ENCODE results near the gene KCNMB2. TPM values are rescaled to one million over a fixed set of nuclear protein-coding genes. Genes with fewer than 3 reads are reported as not detected.

KCNMB2 gene
- total RNA-seq, 1 donor from 2014 or later, result 1.2 TPM

DNA sequence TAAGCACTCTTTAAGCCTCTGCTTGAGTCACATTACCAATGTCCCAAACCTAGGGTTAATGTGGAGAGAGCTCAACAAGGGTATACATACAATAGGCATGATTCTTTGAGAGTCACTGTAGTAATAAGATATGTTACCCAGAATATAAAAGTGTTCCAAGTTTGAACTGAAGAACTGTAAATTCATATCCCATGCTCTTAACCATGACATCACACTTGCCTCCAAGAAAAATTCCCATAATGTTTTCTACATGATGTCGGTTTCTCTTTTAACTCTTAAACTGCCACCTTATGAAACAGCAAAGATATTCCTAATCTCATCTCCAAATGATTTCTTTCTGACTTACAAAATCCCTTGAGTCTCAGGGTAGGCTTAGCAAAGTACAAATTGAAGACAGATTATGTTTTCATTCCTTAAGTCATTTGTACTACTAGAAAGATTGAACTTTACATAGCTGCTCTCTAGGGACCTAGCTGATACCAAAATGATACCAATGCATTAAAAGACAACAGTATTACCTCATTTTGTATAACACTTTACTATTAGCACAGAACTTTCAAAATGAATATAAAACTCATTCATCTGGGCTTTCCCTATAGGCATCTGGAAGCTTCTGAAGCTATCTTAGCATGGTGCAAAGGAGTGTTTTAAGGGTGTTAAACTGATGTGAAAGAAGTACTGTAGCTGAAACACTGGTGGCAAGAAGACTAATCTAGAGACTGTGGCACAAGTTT lies 127.1 kb downstream of the KCNMB2 start:
- Histone ChIP-seq H3K9me3 (no peaks in the 10 kb centered on the region), H3K27me3 (no peaks in the 10 kb centered on the region), H3K4me1 (no peaks in the 10 kb centered on the region), H3K4me3 (no peak overlapping the region), H3K27ac (no peak overlapping the region), H3K36me3 (no peaks in the 10 kb centered on the region)
- ATAC-seq, result no peak
- TF ChIP-seq, protein P1, sequence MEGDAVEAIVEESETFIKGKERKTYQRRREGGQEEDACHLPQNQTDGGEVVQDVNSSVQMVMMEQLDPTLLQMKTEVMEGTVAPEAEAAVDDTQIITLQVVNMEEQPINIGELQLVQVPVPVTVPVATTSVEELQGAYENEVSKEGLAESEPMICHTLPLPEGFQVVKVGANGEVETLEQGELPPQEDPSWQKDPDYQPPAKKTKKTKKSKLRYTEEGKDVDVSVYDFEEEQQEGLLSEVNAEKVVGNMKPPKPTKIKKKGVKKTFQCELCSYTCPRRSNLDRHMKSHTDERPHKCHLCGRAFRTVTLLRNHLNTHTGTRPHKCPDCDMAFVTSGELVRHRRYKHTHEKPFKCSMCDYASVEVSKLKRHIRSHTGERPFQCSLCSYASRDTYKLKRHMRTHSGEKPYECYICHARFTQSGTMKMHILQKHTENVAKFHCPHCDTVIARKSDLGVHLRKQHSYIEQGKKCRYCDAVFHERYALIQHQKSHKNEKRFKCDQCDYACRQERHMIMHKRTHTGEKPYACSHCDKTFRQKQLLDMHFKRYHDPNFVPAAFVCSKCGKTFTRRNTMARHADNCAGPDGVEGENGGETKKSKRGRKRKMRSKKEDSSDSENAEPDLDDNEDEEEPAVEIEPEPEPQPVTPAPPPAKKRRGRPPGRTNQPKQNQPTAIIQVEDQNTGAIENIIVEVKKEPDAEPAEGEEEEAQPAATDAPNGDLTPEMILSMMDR (IDR thresholded peaks at IDR 0.05), result no peak
- no peak for DNase-seq
- intact Hi-C loops (cut with DNase I), result no loop called here

GRCh38 chr3:178665747-178666146 lies 129.5 kb downstream of the KCNMB2 start:
- DNase-seq, result no peak
- intact Hi-C loops (cut with DNase I), result no loop called here
- no peak for ATAC-seq
- Histone ChIP-seq H3K4me3 (no peak overlapping the region), H3K36me3 (no peaks in the 10 kb centered on the region), H3K27ac (no peak overlapping the region), H3K9me3 (no peaks in the 10 kb centered on the region), H3K27me3 (no peaks in the 10 kb centered on the region), H3K4me1 (no peaks in the 10 kb centered on the region)
- TF ChIP-seq, protein P1 (IDR thresholded peaks at IDR 0.05), result no peak

- H3K36me3 ChIP-seq, result no peaks in the 10 kb centered on the region
- ATAC-seq, result no peak
- H3K27me3 ChIP-seq, result no peaks in the 10 kb centered on the region
- intact Hi-C loops (cut with DNase I), result no loop called here
- no peak overlapping the region for H3K4me3 ChIP-seq
- H3K27ac ChIP-seq, result no peak overlapping the region
- peaks cover 4% of the 10 kb centered on the region for H3K4me1 ChIP-seq
- H3K9me3 ChIP-seq, result no peaks in the 10 kb centered on the region
- DNase-seq, result no peak
- TF ChIP-seq, protein P1 (IDR thresholded peaks at IDR 0.05), result no peak
Observed at GRCh38 chr3:178669022-178669601, 132.9 kb downstream of the KCNMB2 start.

DNA sequence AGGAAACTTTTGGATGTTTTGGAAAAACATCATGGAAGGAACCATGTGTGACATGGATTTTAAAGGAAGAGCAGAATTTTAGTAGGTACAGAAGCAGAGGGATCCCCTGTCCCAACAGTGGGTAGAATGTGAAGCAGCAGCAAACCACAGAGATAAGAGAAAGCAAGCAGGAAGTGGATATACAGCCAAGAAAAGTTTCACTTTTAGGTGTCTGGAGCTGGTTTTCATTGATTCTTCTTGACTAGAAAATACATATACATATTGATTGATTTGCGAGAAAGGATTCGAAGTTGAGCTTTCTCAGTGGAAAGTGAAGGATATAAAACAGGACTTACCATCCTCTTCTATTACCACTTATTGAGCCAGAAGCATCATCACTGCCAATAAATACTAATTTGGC lies 133.5 kb downstream of the KCNMB2 start:
- H3K27me3 ChIP-seq, result no peaks in the 10 kb centered on the region
- TF ChIP-seq, protein P1 (IDR thresholded peaks at IDR 0.05), result no peak
- DNase-seq, result no peak
- H3K36me3 ChIP-seq, result no peaks in the 10 kb centered on the region
- H3K27ac ChIP-seq, result no peak overlapping the region
- peaks cover 4% of the 10 kb centered on the region for H3K4me1 ChIP-seq
- no peak for ATAC-seq
- no peaks in the 10 kb centered on the region for H3K9me3 ChIP-seq
- intact Hi-C loops (cut with DNase I), result no loop called here
- no peak overlapping the region for H3K4me3 ChIP-seq

- Histone ChIP-seq H3K36me3 (no peaks in the 10 kb centered on the region), H3K27me3 (no peaks in the 10 kb centered on the region), H3K9me3 (no peaks in the 10 kb centered on the region), H3K4me3 (no peak overlapping the region), H3K4me1 (peaks cover 4% of the 10 kb centered on the region), H3K27ac (no peak overlapping the region)
- TF ChIP-seq, protein P1 (IDR thresholded peaks at IDR 0.05), result no peak
- no peak for DNase-seq
- intact Hi-C loops (cut with DNase I), result no loop called here
- peak; percentile 16 for ATAC-seq
Observed at GRCh38 chr3:178671377-178671776, 135.1 kb downstream of the KCNMB2 start.

Measured in upper lobe of right lung (tissue), 1 donor.